Measurements from ENCODE around the gene SS18L1.

DNA sequence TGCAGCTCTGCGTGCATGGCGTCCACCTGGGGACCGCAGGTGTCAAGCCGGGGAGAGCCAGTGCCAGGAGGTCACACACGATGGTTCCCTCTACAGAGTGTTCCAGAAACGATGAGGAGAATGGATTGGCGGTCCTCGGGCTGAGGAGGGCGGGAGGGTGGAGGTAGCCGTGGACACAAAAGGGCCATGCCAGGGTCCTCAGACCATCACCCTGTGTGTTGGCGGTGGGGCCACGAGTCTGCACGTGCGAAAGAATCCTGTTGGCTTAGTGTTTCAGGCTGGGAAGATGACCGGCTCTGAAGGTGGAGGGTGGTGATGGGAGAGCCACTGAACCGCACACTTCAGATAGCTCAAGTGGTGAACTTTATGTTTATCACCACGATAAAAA is 62.8 kb downstream of the SS18L1 start:
- TF ChIP-seq GABPA (IDR thresholded peaks at IDR 0.05; ENCODE audit: low read depth) (no peak), TEAD4 (IDR thresholded peaks at IDR 0.05; ENCODE audit: borderline replicate concordance, insufficient read depth) (no peak), RXRA (IDR thresholded peaks at IDR 0.05; ENCODE audit: borderline replicate concordance, low read depth) (no peak), ELF1 (IDR thresholded peaks at IDR 0.05) (no peak), MXI1 (IDR thresholded peaks at IDR 0.05; ENCODE audit: low read depth, low read length) (no peak), EZH2phosphoT487 (IDR thresholded peaks at IDR 0.05; ENCODE audit: borderline replicate concordance, low read depth) (no peak), MEF2A (IDR thresholded peaks at IDR 0.05; ENCODE audit: borderline replicate concordance, low read depth) (no peak), TCF12 (IDR thresholded peaks at IDR 0.05) (no peak), POLR2AphosphoS5 (IDR thresholded peaks at IDR 0.05; ENCODE audit: low read depth, low read length) (no peak), TAF1 (IDR thresholded peaks at IDR 0.05; ENCODE audit: borderline replicate concordance, low read depth, low read length) (no peak)
- TF ChIP-seq, protein P1, sequence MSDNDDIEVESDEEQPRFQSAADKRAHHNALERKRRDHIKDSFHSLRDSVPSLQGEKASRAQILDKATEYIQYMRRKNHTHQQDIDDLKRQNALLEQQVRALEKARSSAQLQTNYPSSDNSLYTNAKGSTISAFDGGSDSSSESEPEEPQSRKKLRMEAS (IDR thresholded peaks at IDR 0.05; ENCODE audit: low read depth): no peak
- TF ChIP-seq, protein P2, sequence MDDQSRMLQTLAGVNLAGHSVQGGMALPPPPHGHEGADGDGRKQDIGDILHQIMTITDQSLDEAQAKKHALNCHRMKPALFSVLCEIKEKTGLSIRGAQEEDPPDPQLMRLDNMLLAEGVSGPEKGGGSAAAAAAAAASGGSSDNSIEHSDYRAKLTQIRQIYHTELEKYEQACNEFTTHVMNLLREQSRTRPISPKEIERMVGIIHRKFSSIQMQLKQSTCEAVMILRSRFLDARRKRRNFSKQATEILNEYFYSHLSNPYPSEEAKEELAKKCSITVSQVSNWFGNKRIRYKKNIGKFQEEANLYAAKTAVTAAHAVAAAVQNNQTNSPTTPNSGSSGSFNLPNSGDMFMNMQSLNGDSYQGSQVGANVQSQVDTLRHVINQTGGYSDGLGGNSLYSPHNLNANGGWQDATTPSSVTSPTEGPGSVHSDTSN (IDR thresholded peaks at IDR 0.05): no peak
- TF ChIP-seq, protein P3, sequence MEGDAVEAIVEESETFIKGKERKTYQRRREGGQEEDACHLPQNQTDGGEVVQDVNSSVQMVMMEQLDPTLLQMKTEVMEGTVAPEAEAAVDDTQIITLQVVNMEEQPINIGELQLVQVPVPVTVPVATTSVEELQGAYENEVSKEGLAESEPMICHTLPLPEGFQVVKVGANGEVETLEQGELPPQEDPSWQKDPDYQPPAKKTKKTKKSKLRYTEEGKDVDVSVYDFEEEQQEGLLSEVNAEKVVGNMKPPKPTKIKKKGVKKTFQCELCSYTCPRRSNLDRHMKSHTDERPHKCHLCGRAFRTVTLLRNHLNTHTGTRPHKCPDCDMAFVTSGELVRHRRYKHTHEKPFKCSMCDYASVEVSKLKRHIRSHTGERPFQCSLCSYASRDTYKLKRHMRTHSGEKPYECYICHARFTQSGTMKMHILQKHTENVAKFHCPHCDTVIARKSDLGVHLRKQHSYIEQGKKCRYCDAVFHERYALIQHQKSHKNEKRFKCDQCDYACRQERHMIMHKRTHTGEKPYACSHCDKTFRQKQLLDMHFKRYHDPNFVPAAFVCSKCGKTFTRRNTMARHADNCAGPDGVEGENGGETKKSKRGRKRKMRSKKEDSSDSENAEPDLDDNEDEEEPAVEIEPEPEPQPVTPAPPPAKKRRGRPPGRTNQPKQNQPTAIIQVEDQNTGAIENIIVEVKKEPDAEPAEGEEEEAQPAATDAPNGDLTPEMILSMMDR (IDR thresholded peaks at IDR 0.05): no peak

All from SK-N-SH (cell line).